Thyroid gland (tissue), 4 donors: ENCODE results near the gene SGCD. TPM values are rescaled to one million over a fixed set of nuclear protein-coding genes. Genes with fewer than 3 reads are reported as not detected.

Experiments
- DNase-seq, 2 donors: peaks; one replicate each; pipeline ENCODE4 v3.0.0-alpha.2; 2019
- H3K27ac ChIP-seq, 3 donors: fragments of 200-600 bp; sonication (generic); 1 replicate in 2 of 3; 2 replicates in 1 of 3; pipeline ENCODE4 v1.5.1; 2016 to 2019; ENCODE audit warnings: mild to moderate bottlenecking in 1 of 3, moderate library complexity in 1 of 3
- H3K27me3 ChIP-seq: fragments of 200-600 bp; sonication (generic); one replicate; pipeline ENCODE4 v1.5.1; 2019
- H3K36me3 ChIP-seq, 2 donors: fragments of 200-600 bp; sonication (generic); one replicate each; pipeline ENCODE4 v1.5.1; 2016 to 2019
- H3K4me1 ChIP-seq, 2 donors: fragments of 200-600 bp; sonication (generic); one replicate each; pipeline ENCODE4 v1.5.1; 2017 to 2019
- H3K4me3 ChIP-seq, 3 donors: fragments of 200-600 bp; sonication (generic); replicated peaks in 1 of 3; 1 replicate in 2 of 3; 2 replicates in 1 of 3; pipeline ENCODE4 v1.5.1; 2016; ENCODE audit warnings: mild to moderate bottlenecking in 1 of 3
- H3K9me3 ChIP-seq: fragments of 200-600 bp; sonication (generic); one replicate; pipeline ENCODE4 v1.5.1; 2017
- POLR2A ChIP-seq, 2 donors: fragments of 450-650 bp; IDR thresholded peaks; one replicate each; pipeline ENCODE4 v1.6.1; 2017; ENCODE audit warnings: antibody characterized with exemption in 2 of 2, mild to moderate bottlenecking in 2 of 2, moderate library complexity in 1 of 2
- WGBS, 2 donors: methylation state at CpG; one replicate each; pipeline ENCODE4 v1.1.5; 2017; 5-methylcytosine and 5-hydroxymethylcytosine counted together
- intact Hi-C: fragments of 100-400 bp; cut with DNase I; formaldehyde crosslinking; loops from one replicate; pipeline ENCODE4 v1.15.1; 2023
- total RNA-seq, 4 donors: library from RNA; depleted of rRNA; stranded (reverse); fragments of >200 nt; gene quantifications; one replicate each; pipeline ENCODE4 v1.2.3, GENCODE V29; 2016
- TF ChIP-seq, protein P1 (sequence below), 6 experiments: fragments of 200-600 bp in 3 of 6; fragments of 450-650 bp in 3 of 6; sonication (generic) in 3 of 6; IDR thresholded peaks; one replicate each; pipeline ENCODE4 v1.5.1; 2016 to 2019; ENCODE audit warnings: antibody characterized with exemption in 6 of 6, mild to moderate bottlenecking in 2 of 6, inconsistent platforms in 1 of 6, moderate library complexity in 1 of 6

Gene SGCD
- total RNA-seq, 4 donors from 2014 or later = 7.4 to 20.1 (median 9.2) TPM

DNA sequence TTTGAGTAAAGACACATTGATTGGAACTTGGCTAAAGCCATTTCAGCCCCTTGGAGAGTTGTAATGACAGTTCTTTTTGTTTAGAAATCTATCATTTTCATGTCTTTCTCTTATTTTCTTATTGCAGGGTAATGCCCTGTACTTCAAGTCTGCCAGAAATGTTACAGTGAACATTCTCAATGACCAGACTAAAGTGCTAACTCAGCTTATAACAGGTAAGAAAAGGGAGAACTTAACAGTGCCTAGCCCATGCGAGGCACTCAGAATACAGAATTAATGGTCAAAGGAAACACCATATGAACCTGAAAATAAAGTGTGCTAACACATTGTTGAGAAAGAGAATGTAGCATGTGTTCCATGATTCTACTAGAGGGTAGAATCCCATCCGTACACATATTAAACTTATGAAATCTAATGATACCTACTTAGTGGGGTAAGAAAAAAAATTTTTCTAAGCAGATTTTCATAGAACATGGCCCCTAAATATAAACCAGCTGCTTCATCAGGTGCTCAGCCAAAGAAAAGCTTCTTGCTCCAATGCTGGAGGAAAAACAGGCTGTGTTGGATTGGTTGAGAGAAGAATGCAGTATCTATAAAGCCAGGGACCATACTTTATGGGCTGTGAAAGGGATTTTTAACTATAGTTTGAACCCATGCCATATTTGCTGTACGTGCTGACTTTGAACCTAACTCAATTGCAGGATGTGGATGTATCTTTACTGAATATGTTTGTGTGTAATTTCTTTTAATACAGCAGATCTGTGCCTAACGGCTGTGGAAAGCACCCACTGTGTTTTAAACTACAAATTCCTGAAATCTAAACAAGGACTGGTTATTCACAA lies 262.4 kb downstream of the SGCD start:
- intact Hi-C loops = no loop called here
- no peak for TF ChIP-seq POLR2A (IDR thresholded peaks at IDR 0.05)
- TF ChIP-seq, protein P1, sequence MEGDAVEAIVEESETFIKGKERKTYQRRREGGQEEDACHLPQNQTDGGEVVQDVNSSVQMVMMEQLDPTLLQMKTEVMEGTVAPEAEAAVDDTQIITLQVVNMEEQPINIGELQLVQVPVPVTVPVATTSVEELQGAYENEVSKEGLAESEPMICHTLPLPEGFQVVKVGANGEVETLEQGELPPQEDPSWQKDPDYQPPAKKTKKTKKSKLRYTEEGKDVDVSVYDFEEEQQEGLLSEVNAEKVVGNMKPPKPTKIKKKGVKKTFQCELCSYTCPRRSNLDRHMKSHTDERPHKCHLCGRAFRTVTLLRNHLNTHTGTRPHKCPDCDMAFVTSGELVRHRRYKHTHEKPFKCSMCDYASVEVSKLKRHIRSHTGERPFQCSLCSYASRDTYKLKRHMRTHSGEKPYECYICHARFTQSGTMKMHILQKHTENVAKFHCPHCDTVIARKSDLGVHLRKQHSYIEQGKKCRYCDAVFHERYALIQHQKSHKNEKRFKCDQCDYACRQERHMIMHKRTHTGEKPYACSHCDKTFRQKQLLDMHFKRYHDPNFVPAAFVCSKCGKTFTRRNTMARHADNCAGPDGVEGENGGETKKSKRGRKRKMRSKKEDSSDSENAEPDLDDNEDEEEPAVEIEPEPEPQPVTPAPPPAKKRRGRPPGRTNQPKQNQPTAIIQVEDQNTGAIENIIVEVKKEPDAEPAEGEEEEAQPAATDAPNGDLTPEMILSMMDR (IDR thresholded peaks at IDR 0.05) = no peak
- DNase-seq = no peak
- H3K27me3 ChIP-seq = no peaks in the 10 kb centered on the region
- H3K36me3 ChIP-seq = no peaks in the 10 kb centered on the region
- 82 to 84% methylated on average over 4 of the region's 4 CpGs for WGBS, 2 donors
- peaks cover 3 to 4% of the 10 kb centered on the region in 2 donors for H3K4me1 ChIP-seq
- no peak overlapping the region for H3K27ac ChIP-seq
- H3K4me3 ChIP-seq = no peak overlapping the region
- H3K9me3 ChIP-seq = no peaks in the 10 kb centered on the region

DNA sequence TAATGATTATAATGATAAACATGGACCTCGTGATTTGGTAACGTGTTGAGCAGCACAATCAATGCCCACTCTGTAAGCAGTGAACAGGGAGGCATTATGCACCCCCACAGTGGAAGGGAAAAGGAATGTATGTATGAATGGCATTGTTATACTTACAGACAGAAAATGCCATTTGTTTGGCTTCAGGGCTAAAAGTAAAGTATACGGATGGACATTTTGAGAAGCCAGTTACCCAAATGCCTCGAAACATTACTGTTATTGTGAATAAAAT lies 262.9 kb downstream of the SGCD start:
- TF ChIP-seq POLR2A (IDR thresholded peaks at IDR 0.05) = no peak
- TF ChIP-seq, protein P1 (IDR thresholded peaks at IDR 0.05) = no peak
- no peaks in the 10 kb centered on the region for H3K27me3 ChIP-seq
- peaks cover 0 to 3% of the 10 kb centered on the region in 2 donors for H3K4me1 ChIP-seq
- 91 to 94% methylated on average over 4 of the region's 4 CpGs for WGBS, 2 donors
- H3K9me3 ChIP-seq = no peaks in the 10 kb centered on the region
- H3K4me3 ChIP-seq = no peak overlapping the region
- no peak for DNase-seq
- intact Hi-C loops = no loop called here
- H3K27ac ChIP-seq = no peak overlapping the region
- H3K36me3 ChIP-seq = no peaks in the 10 kb centered on the region

DNA sequence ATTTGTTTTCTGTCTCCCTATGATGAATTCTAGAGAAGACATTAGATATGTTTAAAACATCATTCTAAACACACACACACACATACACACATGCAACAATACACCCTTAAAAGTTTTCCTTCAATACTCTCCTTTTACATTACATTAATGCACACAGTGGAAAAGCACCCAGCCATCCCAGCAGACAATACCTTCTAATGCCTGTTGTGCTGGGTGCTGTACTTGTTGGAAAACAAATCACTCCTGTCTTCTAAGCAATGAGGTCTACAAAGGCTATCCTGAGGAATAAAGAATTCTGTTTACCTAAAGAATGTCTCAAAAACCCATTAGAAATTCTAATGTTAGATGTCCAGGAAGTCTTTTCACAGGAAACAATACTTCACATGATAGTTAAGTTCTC lies 264.0 kb downstream of the SGCD start:
- TF ChIP-seq POLR2A (IDR thresholded peaks at IDR 0.05) = no peak
- TF ChIP-seq, protein P1 (IDR thresholded peaks at IDR 0.05) = no peak
- H3K36me3 ChIP-seq = no peaks in the 10 kb centered on the region
- no peaks in the 10 kb centered on the region for H3K9me3 ChIP-seq
- no peak overlapping the region for H3K4me3 ChIP-seq
- no peak overlapping the region for H3K27ac ChIP-seq
- no peak for DNase-seq
- H3K4me1 ChIP-seq = peaks cover 0 to 3% of the 10 kb centered on the region in 2 donors
- intact Hi-C loops = no loop called here
- no peaks in the 10 kb centered on the region for H3K27me3 ChIP-seq

DNA sequence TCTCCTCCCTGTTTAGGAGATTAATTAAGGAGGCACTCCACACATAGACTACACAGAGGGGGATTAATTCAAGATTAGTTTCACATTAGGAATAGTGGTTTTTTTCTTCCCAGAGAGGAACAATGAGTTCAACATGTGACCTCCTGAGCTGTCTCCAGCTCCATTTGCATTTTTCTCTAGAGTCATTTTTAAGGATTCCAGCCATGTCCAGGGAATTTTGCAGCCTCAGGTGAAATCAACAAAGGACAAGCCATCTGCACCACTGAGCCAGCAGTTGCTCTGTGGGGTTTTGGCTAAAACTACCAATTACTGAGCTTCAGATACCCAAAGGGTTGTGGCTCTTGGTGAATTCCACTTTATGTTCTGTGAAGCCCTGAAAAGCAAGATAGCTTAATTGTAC lies 264.7 kb downstream of the SGCD start:
- H3K9me3 ChIP-seq = no peaks in the 10 kb centered on the region
- H3K4me3 ChIP-seq = no peak overlapping the region
- H3K4me1 ChIP-seq = peaks cover 0 to 3% of the 10 kb centered on the region in 2 donors
- intact Hi-C loops = no loop called here
- H3K27me3 ChIP-seq = no peaks in the 10 kb centered on the region
- no peak for TF ChIP-seq POLR2A (IDR thresholded peaks at IDR 0.05)
- TF ChIP-seq, protein P1 (IDR thresholded peaks at IDR 0.05) = no peak
- no peak for DNase-seq
- no peaks in the 10 kb centered on the region for H3K36me3 ChIP-seq
- H3K27ac ChIP-seq = no peak overlapping the region

DNA sequence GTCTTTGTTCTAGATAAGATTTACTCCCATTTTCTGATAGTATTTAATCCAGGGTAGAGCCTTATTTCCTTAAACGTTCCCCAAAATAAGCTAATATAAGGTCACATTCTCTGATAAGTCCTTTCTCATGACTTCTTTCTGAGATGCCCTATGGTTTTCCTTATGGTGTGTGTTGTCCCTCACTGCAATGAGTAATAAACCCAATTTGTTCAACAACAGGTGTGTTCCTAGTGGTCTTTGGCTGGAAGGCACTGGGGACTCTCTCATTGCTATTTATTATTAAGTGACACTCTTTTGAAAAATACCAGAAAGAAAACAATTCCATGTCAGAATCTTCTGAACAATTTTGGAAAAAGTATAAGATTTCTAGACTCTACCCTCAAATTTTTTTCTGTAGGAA lies 266.6 kb downstream of the SGCD start:
- DNase-seq = no peak
- H3K27me3 ChIP-seq = no peaks in the 10 kb centered on the region
- no peak overlapping the region for H3K27ac ChIP-seq
- 90 to 92% methylated on average over 1 of the region's 1 CpG for WGBS, 2 donors
- no peaks in the 10 kb centered on the region for H3K36me3 ChIP-seq
- H3K9me3 ChIP-seq = no peaks in the 10 kb centered on the region
- H3K4me1 ChIP-seq = peaks cover 0 to 3% of the 10 kb centered on the region in 2 donors
- intact Hi-C loops = no loop called here
- no peak overlapping the region for H3K4me3 ChIP-seq
- TF ChIP-seq POLR2A (IDR thresholded peaks at IDR 0.05) = no peak
- TF ChIP-seq, protein P1 (IDR thresholded peaks at IDR 0.05) = no peak
